Kidney (tissue), 14 donors: ENCODE data around the gene OR13D1. TPM values are rescaled to one million over a fixed set of nuclear protein-coding genes. Genes with fewer than 3 reads are reported as not detected.

Experiments
- DNase-seq, 5 donors: peaks; one replicate each; pipeline ENCODE4 v3.0.0-alpha.2; 2013 to 2020
- FAIRE-seq: peaks from 2 replicates; lab custom pipeline; 2012; peaks lifted over from hg19 to GRCh38; lab: Jason Lieb, UNC
- H3K27ac ChIP-seq, 2 donors: one replicate each; pipeline ENCODE4 v1.7.0; 2013; ENCODE audit warnings: low read depth in 2 of 2, low read length in 2 of 2, inconsistent platforms in 1 of 2
- H3K27me3 ChIP-seq: one replicate; pipeline ENCODE4 v1.7.1; 2013; ENCODE audit warnings: low read length, inconsistent platforms; ENCODE audit not compliant: control insufficient read depth, insufficient read depth
- H3K36me3 ChIP-seq, 3 donors: one replicate each; pipeline versions ENCODE4 v1.7.0 to v1.7.1; 2013; ENCODE audit warnings: low read length in 3 of 3, control low read depth in 1 of 3, inconsistent platforms in 1 of 3; ENCODE audit not compliant: insufficient read depth in 3 of 3, control insufficient read depth in 2 of 3
- H3K4me1 ChIP-seq, 3 donors: one replicate each; pipeline versions ENCODE4 v1.7.0 to v1.7.1; 2013; ENCODE audit warnings: low read length in 3 of 3, inconsistent platforms in 1 of 3, low read depth in 1 of 3; ENCODE audit not compliant: control insufficient read depth in 2 of 3, insufficient read depth in 2 of 3
- H3K4me3 ChIP-seq, 3 donors: one replicate each; pipeline versions ENCODE4 v1.7.0 to v1.8.1; 2013; ENCODE audit warnings: low read length in 3 of 3, control low read depth in 1 of 3, inconsistent platforms in 1 of 3
- H3K9ac ChIP-seq, 3 donors: one replicate each; pipeline versions ENCODE4 v1.7.0 to v1.7.1; 2013; ENCODE audit warnings: low read length in 3 of 3, control low read depth in 1 of 3, inconsistent platforms in 1 of 3
- H3K9me3 ChIP-seq, 3 donors: one replicate each; pipeline versions ENCODE4 v1.7.0 to v1.7.1; 2013; ENCODE audit warnings: low read length in 3 of 3, control low read depth in 1 of 3, inconsistent platforms in 1 of 3; ENCODE audit not compliant: control insufficient read depth in 2 of 3, insufficient read depth in 1 of 3
- intact Hi-C: fragments of 100-400 bp; cut with DNase I; formaldehyde crosslinking; loops from one replicate; pipeline ENCODE4 v1.11.1; 2022
- polyA plus RNA-seq: library from polyadenylated mRNA; stranded (reverse); fragments of 350-450 nt; fragmentation: Illumina TruSeq; extraction: RNeasy Lipid Tissue Mini Kit (QIAGEN cat#74804); gene quantifications from one replicate; pipeline ENCODE4 v1.2.3, GENCODE V29; 2014; ENCODE audit warnings: low read depth, low replicate concordance; ENCODE audit not compliant: insufficient read depth
- total RNA-seq: library from RNA; stranded (reverse); fragmentation: NEBNext Ultra II Directional; extraction: Animal tissue kit (Norgen Biotek cat#: 25700); gene quantifications from one replicate; pipeline ENCODE4 v1.2.1, GENCODE V29; 2021
- TF ChIP-seq, protein P1 (sequence below): IDR thresholded peaks from 3 replicates; pipeline ENCODE4 v1.5.1; 2012; ENCODE audit warnings: mild to moderate bottlenecking, moderate library complexity, borderline replicate concordance; ENCODE audit not compliant: insufficient read depth; ENCODE audit errors: extremely low read depth
- donor health status: control.
- donor health status: control.
- donor health status: control.
- donor health status: control.
- donor health status: control.
- donor health status: DM: yes; HTN: yes; CAD: no.
- donor health status: Normal renal cell carcinoma (clear cell type).

The OR13D1 gene
- total and polyA plus RNA-seq, 2 donors from 2014 or later, result not detected

DNA sequence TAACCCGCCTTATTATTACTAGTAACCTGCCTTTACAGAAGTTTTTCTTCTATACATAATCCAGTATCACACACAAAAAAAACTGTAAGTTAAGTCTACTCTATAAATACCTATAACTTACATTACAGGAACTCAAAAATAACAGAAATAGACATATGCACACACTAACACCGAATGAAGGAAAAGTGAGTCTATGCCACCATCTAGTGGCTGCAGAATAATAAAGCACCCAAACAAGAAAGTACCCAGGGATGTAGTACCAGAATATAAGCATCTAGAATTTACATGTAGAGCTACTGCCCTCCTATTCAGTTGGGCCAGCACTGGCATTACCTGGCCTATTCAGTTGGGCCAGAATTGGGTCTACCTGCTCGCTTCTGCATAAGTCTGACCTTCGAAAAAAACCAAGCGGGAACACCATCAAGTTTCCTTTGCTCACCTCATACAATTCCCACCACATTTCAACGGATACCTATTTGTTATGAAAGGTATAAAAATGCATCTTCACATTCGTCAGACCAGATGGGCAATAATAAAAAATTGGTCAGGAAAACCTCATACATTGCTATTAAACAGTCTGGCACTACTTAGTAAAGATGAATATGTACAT, 49.2 kb downstream of the OR13D1 start:
- Histone ChIP-seq H3K27ac (no peak overlapping the region), H3K4me3 (no peak overlapping the region), H3K9ac (no peak overlapping the region), H3K4me1 (peaks cover 0 to 4% (median 3%) of the 10 kb centered on the region in 3 donors), H3K36me3 (no peaks in the 10 kb centered on the region), H3K27me3 (no peaks in the 10 kb centered on the region), H3K9me3 (no peaks in the 10 kb centered on the region)
- TF ChIP-seq, protein P1, sequence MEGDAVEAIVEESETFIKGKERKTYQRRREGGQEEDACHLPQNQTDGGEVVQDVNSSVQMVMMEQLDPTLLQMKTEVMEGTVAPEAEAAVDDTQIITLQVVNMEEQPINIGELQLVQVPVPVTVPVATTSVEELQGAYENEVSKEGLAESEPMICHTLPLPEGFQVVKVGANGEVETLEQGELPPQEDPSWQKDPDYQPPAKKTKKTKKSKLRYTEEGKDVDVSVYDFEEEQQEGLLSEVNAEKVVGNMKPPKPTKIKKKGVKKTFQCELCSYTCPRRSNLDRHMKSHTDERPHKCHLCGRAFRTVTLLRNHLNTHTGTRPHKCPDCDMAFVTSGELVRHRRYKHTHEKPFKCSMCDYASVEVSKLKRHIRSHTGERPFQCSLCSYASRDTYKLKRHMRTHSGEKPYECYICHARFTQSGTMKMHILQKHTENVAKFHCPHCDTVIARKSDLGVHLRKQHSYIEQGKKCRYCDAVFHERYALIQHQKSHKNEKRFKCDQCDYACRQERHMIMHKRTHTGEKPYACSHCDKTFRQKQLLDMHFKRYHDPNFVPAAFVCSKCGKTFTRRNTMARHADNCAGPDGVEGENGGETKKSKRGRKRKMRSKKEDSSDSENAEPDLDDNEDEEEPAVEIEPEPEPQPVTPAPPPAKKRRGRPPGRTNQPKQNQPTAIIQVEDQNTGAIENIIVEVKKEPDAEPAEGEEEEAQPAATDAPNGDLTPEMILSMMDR, result peak; percentile 59
- peak; percentile 97 for FAIRE-seq
- DNase-seq, result peak in 3 of 5 donors; percentile 42 to 88 (median 82)
- intact Hi-C loops, result no loop called here

Other genes starting within 250 kb of the OR13D1 start
- gene OR13F1, start 190.3 kb upstream of the OR13D1 start, total RNA-seq, result not detected
- not detected for gene OR13F1, start 190.3 kb upstream of the OR13D1 start, polyA plus RNA-seq
- not detected for gene OR13C4, start 167.3 kb upstream of the OR13D1 start, total RNA-seq
- gene OR13C4, start 167.3 kb upstream of the OR13D1 start, polyA plus RNA-seq, result not detected
- not detected for gene OR13C3, start 157.7 kb upstream of the OR13D1 start, total RNA-seq
- gene OR13C3, start 157.7 kb upstream of the OR13D1 start, polyA plus RNA-seq, result not detected
- not detected for gene OR13C8, start 125.3 kb upstream of the OR13D1 start, total RNA-seq
- not detected for gene OR13C8, start 125.3 kb upstream of the OR13D1 start, polyA plus RNA-seq
- not detected for gene OR13C5, start 95.1 kb upstream of the OR13D1 start, total RNA-seq
- not detected for gene OR13C5, start 95.1 kb upstream of the OR13D1 start, polyA plus RNA-seq
- not detected for gene OR13C2, start 88.9 kb upstream of the OR13D1 start, total RNA-seq
- gene OR13C2, start 88.9 kb upstream of the OR13D1 start, polyA plus RNA-seq, result not detected
- not detected for gene OR13C9, start 76.3 kb upstream of the OR13D1 start, total RNA-seq
- not detected for gene OR13C9, start 76.3 kb upstream of the OR13D1 start, polyA plus RNA-seq
- 27.9 TPM for gene NIPSNAP3A, start 53.2 kb downstream of the OR13D1 start, total RNA-seq
- 31.2 TPM for gene NIPSNAP3A, start 53.2 kb downstream of the OR13D1 start, polyA plus RNA-seq
- 5.5 TPM for gene NIPSNAP3B, start 69.6 kb downstream of the OR13D1 start, total RNA-seq
- gene NIPSNAP3B, start 69.6 kb downstream of the OR13D1 start, polyA plus RNA-seq, result 4.3 TPM
- gene ABCA1, start 233.6 kb downstream of the OR13D1 start, total RNA-seq, result 26.1 TPM
- gene ABCA1, start 233.6 kb downstream of the OR13D1 start, polyA plus RNA-seq, result 1.4 TPM